OCI-LY7 (cell line): ENCODE data around the gene SURF1.

ENCODE experiments used
- CTCF ChIP-seq: fragments of 200-600 bp; sonication (generic); conservative IDR thresholded peaks from 2 replicates; pipeline ENCODE4 v1.5.1; 2014; ENCODE audit warnings: mild to moderate bottlenecking, antibody characterized with exemption, low read length, moderate library complexity, mixed read lengths
- EZH2phosphoT487 ChIP-seq: fragments of 200-600 bp; sonication (generic); IDR thresholded peaks from 2 replicates; pipeline ENCODE4 v1.6.1; 2018; ENCODE audit warnings: low read depth, borderline replicate concordance, mild to moderate bottlenecking, mixed run types, antibody characterized with exemption, low read length, moderate library complexity, mixed read lengths

DNA sequence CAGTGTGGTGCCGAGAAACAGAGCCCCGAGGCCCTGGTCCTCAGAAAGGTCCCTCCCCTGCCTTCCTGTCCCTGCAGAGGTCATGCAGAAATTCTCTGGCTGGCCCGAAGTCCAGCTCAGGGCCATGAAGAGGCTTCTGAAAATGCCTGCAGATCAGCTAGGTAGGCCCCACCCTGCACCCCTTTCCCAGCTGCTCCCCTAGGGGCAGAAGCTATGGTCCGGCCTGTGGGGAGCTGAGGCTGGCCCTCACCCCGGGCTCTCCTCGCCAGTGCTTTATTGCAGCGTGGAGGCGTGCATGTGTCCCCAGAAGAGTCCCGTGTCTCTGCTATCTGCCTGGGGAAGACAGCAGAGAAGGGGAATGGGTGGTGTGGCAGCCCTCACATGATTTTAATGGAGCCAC is 41.6 kb upstream of the SURF1 start:
- TF ChIP-seq CTCF, result no peak
- no peak for TF ChIP-seq EZH2phosphoT487
